Epithelial cell of proximal tubule (primary cell): ENCODE results near the gene LRRC28. TPM values are rescaled to one million over a fixed set of nuclear protein-coding genes. Genes with fewer than 3 reads are reported as not detected.

ENCODE experiments used
- DNase-seq: peaks from one replicate; pipeline ENCODE4 v3.0.0-alpha.2; 2011; ENCODE audit warnings: low read depth
- H3K4me3 ChIP-seq: 2 replicates; pipeline ENCODE4 v1.5.1; 2011; ENCODE audit warnings: low read depth, mild to moderate bottlenecking, low read length
- CTCF ChIP-seq: conservative IDR thresholded peaks from 2 replicates; pipeline ENCODE4 v1.5.1; 2012; ENCODE audit warnings: low read depth, mild to moderate bottlenecking, low read length
- total RNA-seq: library from RNA; depleted of rRNA; stranded (reverse); fragments of >200 nt; gene quantifications from 2 replicates; pipeline ENCODE4 v1.2.3, GENCODE V29; 2015

LRRC28 gene
- total RNA-seq, 1 donor from 2014 or later = 15.0 TPM

GRCh38 chr15:99439524-99439835 lies 188.2 kb downstream of the LRRC28 start:
- no peak overlapping the region for H3K4me3 ChIP-seq
- no peak for TF ChIP-seq CTCF
- DNase-seq = no peak

- TF ChIP-seq CTCF = no peak
- no peak for DNase-seq
- no peak overlapping the region for H3K4me3 ChIP-seq
Measured at GRCh38 chr15:99440029-99440428, 188.7 kb downstream of the LRRC28 start.

Other genes with a start within 250 kb of the LRRC28 start
- gene PGPEP1L, start 243.7 kb upstream of the LRRC28 start, total RNA-seq = 1.4 TPM in 1 of 2 replicates, not detected in the other
- 2.1 and 2.8 TPM in 2 replicates for gene SYNM, start 146.4 kb upstream of the LRRC28 start, total RNA-seq
- gene TTC23, start 1.9 kb upstream of the LRRC28 start, total RNA-seq = 11.4 and 12.1 TPM in 2 replicates